ENCODE measurements around the gene HERC2.

- TF ChIP-seq CTCF (IDR thresholded peaks at IDR 0.05) (no peak), RCOR1 (IDR thresholded peaks at IDR 0.05; ENCODE audit: low read length) (no peak), REST (IDR thresholded peaks at IDR 0.05; ENCODE audit: low read depth, low read length) (no peak), EP300 (IDR thresholded peaks at IDR 0.05; ENCODE audit: borderline replicate concordance in 1 of 2, low read depth in 1 of 2, low read length in 1 of 2) (no peak), SMC3 (IDR thresholded peaks at IDR 0.05; ENCODE audit: low read depth, low read length) (no peak), USF2 (IDR thresholded peaks at IDR 0.05; ENCODE audit: borderline replicate concordance, low read depth, low read length) (no peak), RAD21 (IDR thresholded peaks at IDR 0.05; ENCODE audit: low read length) (no peak)
Measured at GRCh38 chr15:28101983-28102441, 220.0 kb downstream of the HERC2 start.

Measured in SK-N-SH (cell line).